OCI-LY7 (cell line): ENCODE results near the gene TTC28. TPM values are rescaled to one million over a fixed set of nuclear protein-coding genes. Genes with fewer than 3 reads are reported as not detected.

Experiments used
- BruUV-seq: library from RNA; stranded (reverse); fragments of 400-500 nt; replicated peaks from 2 replicates; lab custom pipeline; 2021; lab: Mats Ljungman, UMichigan
- CTCF ChIA-PET: fragments of 300-600 bp; sonication (Branson Sonifier 250); formaldehyde crosslinking; loops from one replicate; lab custom pipeline; 2022; ENCODE audit warnings: antibody characterized with exemption; ENCODE audit not compliant: unreplicated experiment; lab: Charles Lee
- POLR2A ChIA-PET: fragments of 300-600 bp; sonication (Branson Sonifier 250); formaldehyde crosslinking; loops from one replicate; lab custom pipeline; 2022; ENCODE audit warnings: antibody characterized with exemption; lab: Charles Lee
- DNase-seq: peaks from one replicate; pipeline ENCODE4 v3.0.0-alpha.2; 2015; ENCODE audit warnings: low spot score
- H2AFZ ChIP-seq: fragments of 200-600 bp; sonication (generic), shearing (Covaris generic); 2 replicates; pipeline ENCODE4 v1.6.1; 2014; ENCODE audit warnings: mild to moderate bottlenecking, antibody characterized with exemption, low read length, moderate library complexity
- H3K27ac ChIP-seq: fragments of 200-600 bp; sonication (generic); 2 replicates; pipeline ENCODE4 v1.5.1; 2014; ENCODE audit warnings: mixed run types, low read depth, mild to moderate bottlenecking, moderate library complexity, low read length, inconsistent platforms; ENCODE audit not compliant: poor library complexity, severe bottlenecking
- H3K36me3 ChIP-seq: fragments of 200-600 bp; sonication (generic); 2 replicates; pipeline ENCODE4 v1.6.1; 2014; ENCODE audit warnings: mild to moderate bottlenecking, antibody characterized with exemption, low read length, moderate library complexity, mixed read lengths; ENCODE audit not compliant: insufficient read depth
- H3K4me1 ChIP-seq: fragments of 200-600 bp; sonication (generic); 2 replicates; pipeline ENCODE4 v1.5.1; 2014; ENCODE audit warnings: mild to moderate bottlenecking, low read length; ENCODE audit not compliant: insufficient read depth, poor library complexity, severe bottlenecking
- H3K4me2 ChIP-seq: fragments of 200-600 bp; sonication (generic); 2 replicates; pipeline ENCODE4 v1.6.1; 2014; ENCODE audit warnings: mild to moderate bottlenecking, low read length
- H3K4me3 ChIP-seq: fragments of 200-600 bp; sonication (generic); 2 replicates; pipeline ENCODE4 v1.5.1; 2014; ENCODE audit warnings: mild to moderate bottlenecking, low read depth, low read length; ENCODE audit not compliant: poor library complexity, severe bottlenecking
- H3K79me2 ChIP-seq: fragments of 200-600 bp; sonication (generic); 2 replicates; pipeline ENCODE4 v1.6.1; 2016; ENCODE audit warnings: low read depth, mild to moderate bottlenecking, low read length, moderate library complexity, mixed read lengths; ENCODE audit not compliant: insufficient read depth
- H3K9me2 ChIP-seq: fragments of 200-600 bp; sonication (generic); 2 replicates; pipeline ENCODE4 v1.6.1; 2016; ENCODE audit warnings: mild to moderate bottlenecking, low read length, mixed read lengths; ENCODE audit not compliant: insufficient read depth
- H3K9me3 ChIP-seq: fragments of 200-600 bp; sonication (generic); 2 replicates; pipeline ENCODE4 v1.6.1; 2014; ENCODE audit warnings: mild to moderate bottlenecking, mixed run types, low read length, mixed read lengths
- H4K20me1 ChIP-seq: fragments of 200-600 bp; sonication (generic); 2 replicates; pipeline ENCODE4 v1.6.1; 2014; ENCODE audit warnings: mild to moderate bottlenecking, antibody characterized with exemption, low read length, moderate library complexity, mixed read lengths; ENCODE audit not compliant: insufficient read depth
- EZH2phosphoT487 ChIP-seq: fragments of 200-600 bp; sonication (generic); IDR thresholded peaks from 2 replicates; pipeline ENCODE4 v1.6.1; 2018; ENCODE audit warnings: low read depth, borderline replicate concordance, mild to moderate bottlenecking, mixed run types, antibody characterized with exemption, low read length, moderate library complexity, mixed read lengths
- intact Hi-C: fragments of 100-400 bp; cut with micrococcal nuclease; formaldehyde crosslinking; loops from one replicate; pipeline ENCODE4 v1.10.0; 2022; ENCODE audit not compliant: unreplicated experiment
- total RNA-seq, 2 experiments: library from RNA; depleted of rRNA in 1 of 2; stranded (reverse); fragments of >200 nt in 1 of 2; shearing (Covaris generic) in 1 of 2; gene quantifications; 2 replicates each; pipeline ENCODE4 v1.2.3, GENCODE V29; 2014 to 2022
- TF ChIP-seq, protein P1 (sequence below): fragments of 200-600 bp; sonication (generic); conservative IDR thresholded peaks from 2 replicates; pipeline ENCODE4 v1.5.1; 2014; ENCODE audit warnings: mild to moderate bottlenecking, antibody characterized with exemption, low read length, moderate library complexity, mixed read lengths

The TTC28 gene
- total RNA-seq, 2 experiments from 2014 or later: under 0.01 to 0.55 TPM

DNA sequence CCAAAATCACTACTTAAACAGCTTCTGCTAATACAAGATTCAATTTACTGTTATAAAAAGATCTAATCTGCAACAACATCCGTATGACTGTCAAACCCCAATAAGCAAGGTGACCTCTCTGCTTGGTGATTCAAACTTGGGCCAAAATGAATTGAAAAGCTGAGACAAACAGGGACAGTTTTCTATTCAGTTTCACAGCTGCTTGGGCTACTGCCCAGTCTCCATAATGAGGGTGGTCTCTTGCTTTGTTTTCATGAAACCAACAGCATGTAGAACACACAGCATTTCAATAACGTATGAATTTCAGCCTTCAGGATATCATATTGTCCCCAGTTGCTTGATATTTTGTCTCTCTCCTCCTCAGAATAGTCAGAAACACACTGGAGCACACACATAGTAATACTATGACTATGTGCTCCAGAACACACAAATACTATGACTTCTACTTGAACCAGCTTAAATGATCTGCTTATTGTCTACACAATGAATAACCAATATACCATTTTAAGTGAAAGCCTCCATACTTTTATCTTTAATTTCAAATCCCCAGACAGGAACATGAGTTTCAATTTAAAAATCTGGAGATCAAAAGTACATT lies 285.0 kb downstream of the TTC28 start:
- no peak overlapping the region for H3K4me2 ChIP-seq
- POLR2A ChIA-PET: no interaction called here
- H4K20me1 ChIP-seq: no peaks in the 10 kb centered on the region
- H3K79me2 ChIP-seq: no peaks in the 10 kb centered on the region
- no peak overlapping the region for H2AFZ ChIP-seq
- CTCF ChIA-PET: no interaction called here
- no peaks in the 10 kb centered on the region for H3K9me3 ChIP-seq
- BruUV-seq: no TSS peak
- no peaks in the 10 kb centered on the region for H3K36me3 ChIP-seq
- H3K9me2 ChIP-seq: no peaks in the 10 kb centered on the region
- H3K4me3 ChIP-seq: no peak overlapping the region
- DNase-seq: no peak
- H3K4me1 ChIP-seq: no peaks in the 10 kb centered on the region
- no peak for TF ChIP-seq EZH2phosphoT487
- TF ChIP-seq, protein P1, sequence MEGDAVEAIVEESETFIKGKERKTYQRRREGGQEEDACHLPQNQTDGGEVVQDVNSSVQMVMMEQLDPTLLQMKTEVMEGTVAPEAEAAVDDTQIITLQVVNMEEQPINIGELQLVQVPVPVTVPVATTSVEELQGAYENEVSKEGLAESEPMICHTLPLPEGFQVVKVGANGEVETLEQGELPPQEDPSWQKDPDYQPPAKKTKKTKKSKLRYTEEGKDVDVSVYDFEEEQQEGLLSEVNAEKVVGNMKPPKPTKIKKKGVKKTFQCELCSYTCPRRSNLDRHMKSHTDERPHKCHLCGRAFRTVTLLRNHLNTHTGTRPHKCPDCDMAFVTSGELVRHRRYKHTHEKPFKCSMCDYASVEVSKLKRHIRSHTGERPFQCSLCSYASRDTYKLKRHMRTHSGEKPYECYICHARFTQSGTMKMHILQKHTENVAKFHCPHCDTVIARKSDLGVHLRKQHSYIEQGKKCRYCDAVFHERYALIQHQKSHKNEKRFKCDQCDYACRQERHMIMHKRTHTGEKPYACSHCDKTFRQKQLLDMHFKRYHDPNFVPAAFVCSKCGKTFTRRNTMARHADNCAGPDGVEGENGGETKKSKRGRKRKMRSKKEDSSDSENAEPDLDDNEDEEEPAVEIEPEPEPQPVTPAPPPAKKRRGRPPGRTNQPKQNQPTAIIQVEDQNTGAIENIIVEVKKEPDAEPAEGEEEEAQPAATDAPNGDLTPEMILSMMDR: no peak
- intact Hi-C loops: no loop called here
- H3K27ac ChIP-seq: no peak overlapping the region

DNA sequence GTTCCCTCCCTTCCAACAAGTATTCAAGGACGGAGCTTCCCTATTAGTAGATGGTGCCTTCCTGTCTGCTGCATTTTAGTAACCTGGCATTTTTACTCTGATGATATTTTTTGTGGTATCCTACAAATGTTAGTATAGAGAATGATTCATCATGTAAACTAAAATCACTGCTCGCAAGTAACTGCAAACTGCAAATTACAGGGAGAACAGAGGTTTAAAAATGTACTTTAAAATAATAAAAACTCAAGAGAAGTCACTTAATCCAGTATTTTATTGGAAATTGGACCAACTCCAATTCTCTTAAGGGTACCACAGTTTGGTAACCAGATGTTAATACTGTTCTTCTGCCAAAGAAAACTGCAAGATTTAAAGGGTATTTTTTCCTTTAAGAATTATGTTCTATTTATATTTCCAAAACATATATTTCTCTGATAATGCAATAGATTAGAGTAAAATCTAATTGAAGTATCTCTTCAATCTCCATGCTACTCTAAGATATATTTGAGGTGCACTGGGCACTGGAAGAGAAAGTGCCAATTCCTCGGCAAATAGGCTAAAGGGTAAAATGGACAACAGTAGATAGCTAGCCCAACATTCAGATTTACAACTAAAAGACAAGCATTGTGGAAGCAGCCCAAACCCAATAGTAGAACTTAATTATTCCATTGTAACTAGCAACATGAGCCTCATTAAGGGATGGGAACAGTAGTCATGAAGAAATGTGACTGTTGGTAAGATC lies 298.0 kb downstream of the TTC28 start:
- Histone ChIP-seq H4K20me1 (no peaks in the 10 kb centered on the region), H3K4me1 (no peaks in the 10 kb centered on the region), H3K9me3 (no peaks in the 10 kb centered on the region), H2AFZ (no peak overlapping the region), H3K79me2 (no peaks in the 10 kb centered on the region), H3K4me3 (no peak overlapping the region), H3K36me3 (no peaks in the 10 kb centered on the region), H3K9me2 (no peaks in the 10 kb centered on the region), H3K27ac (no peak overlapping the region), H3K4me2 (no peak overlapping the region)
- no TSS peak for BruUV-seq
- TF ChIP-seq, protein P1: no peak
- no peak for TF ChIP-seq EZH2phosphoT487
- intact Hi-C loops: no loop called here
- ChIA-PET CTCF (no interaction called here), POLR2A (no interaction called here)
- DNase-seq: no peak

DNA sequence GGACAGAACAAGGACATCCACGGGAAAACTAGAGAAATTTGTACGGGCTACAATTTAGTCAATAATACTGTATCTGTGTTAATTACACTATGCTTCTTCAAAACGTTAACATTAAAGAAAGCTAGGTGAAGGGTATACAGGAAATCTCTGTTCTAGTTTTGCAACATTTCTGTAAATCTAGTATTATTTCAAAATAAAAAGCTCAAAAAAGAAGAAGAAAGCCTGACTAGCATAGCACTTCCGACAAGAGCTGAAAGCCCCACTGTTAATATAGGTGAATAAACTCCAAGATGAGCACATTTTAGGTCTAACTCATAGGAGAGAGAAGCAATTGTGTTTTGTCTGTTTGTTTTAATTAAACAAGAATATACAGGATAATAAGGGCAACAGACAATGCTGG lies 299.7 kb downstream of the TTC28 start:
- no peak overlapping the region for H2AFZ ChIP-seq
- intact Hi-C loops: no loop called here
- no peak overlapping the region for H3K4me2 ChIP-seq
- ChIA-PET POLR2A (no interaction called here), CTCF (no interaction called here)
- DNase-seq: no peak
- H4K20me1 ChIP-seq: no peaks in the 10 kb centered on the region
- no peaks in the 10 kb centered on the region for H3K36me3 ChIP-seq
- H3K27ac ChIP-seq: no peak overlapping the region
- no peaks in the 10 kb centered on the region for H3K9me2 ChIP-seq
- H3K4me3 ChIP-seq: no peak overlapping the region
- no peaks in the 10 kb centered on the region for H3K9me3 ChIP-seq
- no peaks in the 10 kb centered on the region for H3K79me2 ChIP-seq
- BruUV-seq: no TSS peak
- TF ChIP-seq, protein P1: no peak
- no peak for TF ChIP-seq EZH2phosphoT487
- H3K4me1 ChIP-seq: no peaks in the 10 kb centered on the region
